KOPT-K1 (cell line): Measurements from ENCODE around the gene GFOD1.
A peak's percentile ranks its signal among the peaks of the same experiment; 100 is the strongest.

Source experiments
- H3K27ac ChIP-seq: fragments of 200-600 bp; sonication (generic); 2 replicates; pipeline ENCODE4 v1.5.1; 2016; ENCODE audit warnings: antibody characterized with exemption, mild to moderate bottlenecking, low read depth, low read length; ENCODE audit not compliant: poor library complexity, severe bottlenecking
- H3K36me3 ChIP-seq: fragments of 200-600 bp; sonication (generic); 2 replicates; pipeline ENCODE4 v1.5.1; 2017; ENCODE audit warnings: antibody characterized with exemption, mild to moderate bottlenecking, low read length, moderate library complexity; ENCODE audit not compliant: insufficient read depth
- H3K9me3 ChIP-seq: fragments of 200-600 bp; sonication (generic); 2 replicates; pipeline ENCODE4 v1.5.1; 2017; ENCODE audit warnings: antibody characterized with exemption, low read length, mild to moderate bottlenecking; ENCODE audit not compliant: insufficient read depth, poor library complexity, severe bottlenecking

Gene GFOD1

DNA sequence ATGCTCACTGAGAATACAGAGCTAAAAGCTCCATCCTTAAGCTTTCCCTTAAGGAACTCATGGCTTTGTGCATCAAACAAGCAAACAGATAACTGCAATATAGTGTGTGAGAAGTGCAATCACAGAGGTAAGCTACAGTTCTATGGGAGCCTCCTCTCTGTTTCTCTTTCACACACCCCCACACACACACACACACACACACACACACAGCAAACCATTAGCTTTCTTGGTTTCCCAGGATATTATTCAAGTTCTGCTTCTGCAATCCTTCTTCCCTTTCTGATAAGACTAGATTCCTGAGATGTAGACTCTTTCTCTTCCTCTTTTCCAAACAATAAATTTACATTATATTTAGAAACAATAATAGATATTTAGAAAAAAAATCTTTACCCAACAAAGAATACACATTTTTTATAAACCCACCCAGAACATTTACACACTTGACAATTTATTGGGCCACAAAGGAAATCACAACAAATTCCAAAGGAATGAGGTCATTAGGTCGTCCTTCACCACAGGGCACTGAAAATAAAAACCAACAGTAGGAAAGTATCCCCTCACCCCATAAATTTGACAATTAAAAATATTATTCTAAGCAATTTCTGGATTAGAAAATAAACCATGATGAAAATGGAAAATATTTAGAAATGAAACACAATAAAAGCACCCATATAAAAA lies 9.3 kb upstream of the GFOD1 start:
- Histone ChIP-seq H3K9me3 (no peaks in the 10 kb centered on the region), H3K36me3 (no peaks in the 10 kb centered on the region), H3K27ac (no peak overlapping the region)

GRCh38 chr6:13495818-13496217 lies 8.4 kb upstream of the GFOD1 start:
- Histone ChIP-seq H3K9me3 (no peaks in the 10 kb centered on the region), H3K36me3 (no peaks in the 10 kb centered on the region), H3K27ac (no peak overlapping the region)

DNA sequence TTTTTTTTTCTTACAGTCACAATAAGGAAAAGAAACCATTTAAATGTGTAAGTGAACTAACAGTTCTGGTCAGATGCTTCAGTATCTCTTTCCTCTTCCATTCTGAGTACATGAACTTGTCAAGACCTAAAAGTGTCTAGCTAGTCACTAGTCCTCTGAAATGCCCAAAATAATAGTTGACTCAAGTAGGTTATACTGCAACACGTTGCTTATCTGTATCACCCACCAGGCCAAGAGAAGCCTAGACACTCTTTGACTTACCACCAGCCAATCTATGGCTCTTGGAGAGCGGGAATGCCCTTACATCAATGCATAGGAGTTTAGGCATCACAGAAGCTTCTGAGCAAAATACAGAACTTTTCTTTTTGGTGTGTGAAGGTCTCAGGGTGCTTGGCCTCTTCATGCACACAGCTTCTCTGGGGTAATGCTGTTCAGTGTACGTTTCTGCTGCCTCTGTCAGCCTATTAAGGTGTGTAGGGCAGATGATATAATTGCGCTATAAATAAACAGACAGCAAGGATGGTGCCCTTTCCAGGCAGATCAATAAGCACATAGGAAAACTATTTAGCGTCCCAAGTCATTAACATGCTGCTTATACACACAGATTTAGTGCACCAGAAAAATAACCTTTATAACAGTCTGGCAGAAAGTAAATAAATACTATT lies 7.8 kb upstream of the GFOD1 start:
- Histone ChIP-seq H3K9me3 (no peaks in the 10 kb centered on the region), H3K27ac (no peak overlapping the region), H3K36me3 (no peaks in the 10 kb centered on the region)

GRCh38 chr6:13494137-13494536 lies 6.7 kb upstream of the GFOD1 start:
- Histone ChIP-seq H3K9me3 (no peaks in the 10 kb centered on the region), H3K27ac (no peak overlapping the region), H3K36me3 (no peaks in the 10 kb centered on the region)

DNA sequence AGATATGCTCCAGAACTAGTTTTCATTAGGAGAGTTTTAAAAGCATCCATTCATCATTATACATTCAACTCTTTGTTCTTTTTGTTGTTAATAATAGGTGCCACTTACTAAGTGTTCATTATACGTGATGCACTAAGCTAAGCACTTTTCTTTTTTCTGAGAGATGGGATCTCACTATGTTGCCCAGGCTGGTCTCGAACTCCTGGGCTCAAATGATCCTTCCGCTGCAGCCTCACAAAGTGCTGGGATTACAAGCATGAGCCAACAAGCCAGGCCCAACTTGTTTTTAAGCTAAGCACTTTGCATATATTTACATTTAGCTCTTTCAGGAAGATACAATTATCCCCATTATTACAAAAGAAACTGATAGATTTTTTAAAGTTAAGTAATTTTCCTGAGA lies 5.7 kb upstream of the GFOD1 start:
- H3K9me3 ChIP-seq: no peaks in the 10 kb centered on the region
- H3K27ac ChIP-seq: no peak overlapping the region
- no peaks in the 10 kb centered on the region for H3K36me3 ChIP-seq

DNA sequence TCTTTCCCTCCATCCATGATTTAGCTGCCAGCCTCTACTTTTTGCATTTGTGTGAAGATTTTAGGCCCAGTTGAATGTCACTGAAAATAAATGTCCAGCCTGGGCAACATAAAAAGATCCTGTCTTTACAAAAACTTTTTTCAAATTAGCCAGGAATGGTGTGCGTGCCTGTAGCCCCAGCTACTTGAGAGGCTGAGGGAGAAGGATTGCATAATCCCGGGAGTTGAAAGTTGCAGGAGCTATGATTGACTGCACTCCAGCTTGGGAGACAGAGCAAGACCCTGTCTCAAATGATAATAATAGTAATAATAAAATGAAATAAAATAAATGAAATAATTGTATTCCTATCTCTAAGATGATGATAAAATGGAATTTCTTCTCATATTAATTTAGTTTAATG lies 5.0 kb upstream of the GFOD1 start:
- H3K9me3 ChIP-seq: no peaks in the 10 kb centered on the region
- no peaks in the 10 kb centered on the region for H3K36me3 ChIP-seq

GRCh38 chr6:13491538-13491937 lies 4.1 kb upstream of the GFOD1 start:
- H3K27ac ChIP-seq: no peak overlapping the region
- H3K36me3 ChIP-seq: no peaks in the 10 kb centered on the region
- no peaks in the 10 kb centered on the region for H3K9me3 ChIP-seq

More for the DNA sequence above, 5.0 kb upstream of the GFOD1 start:
- H3K27ac ChIP-seq: no peak overlapping the region

DNA sequence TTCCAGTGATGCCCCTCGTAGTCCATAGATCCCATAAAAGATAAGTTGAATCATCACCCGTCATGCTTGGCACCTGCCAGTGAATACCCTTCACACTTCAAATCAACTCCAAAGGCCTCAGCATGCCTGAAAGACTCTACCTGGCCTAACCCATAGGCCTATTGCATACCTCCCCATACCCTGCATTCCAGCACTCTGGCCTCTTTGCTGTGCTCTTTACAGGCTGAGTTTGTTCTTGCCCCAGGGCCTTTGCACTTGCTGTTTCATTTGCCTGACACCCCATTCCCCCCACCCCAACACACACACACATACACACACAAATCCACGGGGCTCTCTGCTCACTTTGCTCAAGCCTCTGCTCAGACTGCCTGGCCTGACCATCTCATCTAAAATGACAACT lies 3.0 kb upstream of the GFOD1 start:
- Histone ChIP-seq H3K36me3 (no peaks in the 10 kb centered on the region), H3K27ac (no peak overlapping the region), H3K9me3 (no peaks in the 10 kb centered on the region)

DNA sequence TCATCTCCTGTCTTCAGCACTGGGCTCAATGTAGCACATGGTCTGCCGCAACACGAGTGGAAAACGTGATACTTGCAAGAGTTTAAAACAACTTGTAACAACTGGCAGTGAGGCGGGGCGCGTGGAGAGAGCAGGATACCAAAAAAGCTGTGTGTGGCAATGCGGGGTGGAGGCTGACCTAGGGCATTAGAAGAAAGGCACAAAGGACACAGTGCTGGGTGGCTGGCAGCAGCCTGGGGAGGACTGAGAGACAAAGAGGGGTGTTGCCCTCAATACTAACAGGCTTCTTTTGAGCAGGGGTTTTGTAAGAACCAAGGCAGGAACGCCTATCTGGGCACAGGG lies 1.5 kb upstream of the GFOD1 start:
- Histone ChIP-seq H3K36me3 (no peaks in the 10 kb centered on the region), H3K9me3 (no peaks in the 10 kb centered on the region), H3K27ac (no peak overlapping the region)

DNA sequence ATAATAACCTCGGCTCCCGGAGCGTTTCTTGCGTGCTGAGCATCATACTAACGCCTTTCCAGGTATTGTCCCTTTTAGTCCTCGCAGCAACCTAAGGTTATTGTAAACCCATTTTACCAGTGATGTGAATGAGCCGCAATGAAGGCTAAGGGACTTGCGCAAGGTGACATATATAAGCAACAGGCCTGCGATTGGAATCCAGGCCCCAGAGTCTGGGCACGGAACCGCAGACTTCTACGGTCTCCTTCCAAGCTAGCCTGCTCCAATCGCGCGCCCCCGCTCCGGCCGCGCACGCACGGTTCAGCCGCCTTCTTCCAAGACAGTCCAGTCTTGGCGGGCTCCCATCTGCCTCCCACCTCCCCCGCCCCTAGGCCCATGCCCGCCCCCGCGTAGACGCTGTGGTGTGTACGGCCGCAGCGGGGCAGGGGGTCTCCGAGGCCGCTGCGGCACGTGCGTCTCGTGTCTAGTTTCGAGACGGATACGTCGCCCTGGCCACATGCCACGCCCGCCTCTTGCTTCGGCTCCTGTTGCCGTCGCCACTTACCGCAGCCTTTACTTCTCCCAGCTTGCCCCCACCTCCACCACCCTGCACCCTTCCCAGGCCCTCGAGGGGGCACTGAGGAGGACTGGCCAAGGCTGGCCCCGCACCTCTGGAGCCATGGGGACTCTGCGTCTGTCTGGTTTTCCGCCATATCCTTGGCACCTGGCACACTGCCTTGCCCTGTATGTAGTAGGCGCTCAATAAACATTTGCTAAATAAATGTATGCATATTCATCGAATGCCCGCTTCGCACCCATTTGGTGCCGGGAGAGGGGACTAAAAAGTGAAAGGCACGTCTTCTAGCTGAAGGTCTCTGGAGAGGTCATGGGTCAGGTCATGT lies 855 bp upstream of the GFOD1 start:
- H3K9me3 ChIP-seq: no peaks in the 10 kb centered on the region
- no peaks in the 10 kb centered on the region for H3K36me3 ChIP-seq
- H3K27ac ChIP-seq: no peak overlapping the region

DNA sequence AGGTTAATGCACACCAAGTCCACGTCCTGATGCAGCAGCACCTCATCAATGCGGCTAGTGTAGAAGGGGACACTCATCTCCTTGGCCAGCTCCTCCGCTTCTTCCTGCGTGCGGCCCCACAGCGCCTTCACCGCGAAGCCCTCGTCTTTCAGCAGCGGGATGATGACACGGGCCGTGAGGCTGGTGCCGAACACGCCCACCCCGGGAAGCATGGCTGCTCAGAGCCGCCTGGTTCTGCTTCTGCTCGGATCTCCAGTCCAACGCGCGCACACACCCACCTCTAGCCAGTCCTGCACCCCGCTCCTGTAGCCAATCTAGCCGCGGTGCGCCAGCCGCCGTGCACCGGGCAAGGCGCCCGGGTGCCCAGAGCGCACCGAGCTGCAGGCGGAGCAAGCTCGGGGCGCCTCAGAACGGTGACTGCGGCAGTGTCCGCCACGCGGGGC lies 700 bp downstream of the GFOD1 start:
- Histone ChIP-seq H3K36me3 (no peaks in the 10 kb centered on the region), H3K9me3 (no peaks in the 10 kb centered on the region), H3K27ac (peak overlapping the region; percentile 32)

- Histone ChIP-seq H3K36me3 (no peaks in the 10 kb centered on the region), H3K27ac (peak overlapping the region; percentile 32), H3K9me3 (no peaks in the 10 kb centered on the region)
These were observed 1.4 kb downstream of the GFOD1 start for GRCh38 chr6:13485923-13486562.

DNA sequence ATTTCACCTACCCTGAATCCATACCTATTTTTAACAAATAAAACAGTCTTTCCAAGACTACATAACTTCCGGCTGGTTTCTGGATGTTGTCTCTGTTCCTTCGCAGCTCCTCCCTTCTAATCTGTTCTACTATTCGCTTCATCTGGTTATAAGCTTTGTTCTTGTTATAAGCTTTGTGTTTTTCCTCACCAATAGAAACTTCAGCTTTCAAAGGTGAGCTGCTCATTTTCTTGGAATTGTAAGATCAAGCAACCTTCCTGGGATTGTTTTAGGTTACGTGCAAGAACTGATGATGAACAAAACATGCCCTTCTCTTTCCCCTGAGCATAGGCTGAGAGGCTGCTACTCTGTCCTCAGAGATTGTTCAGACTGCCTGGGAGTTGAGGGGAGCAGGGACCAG lies 2.1 kb downstream of the GFOD1 start:
- no peak overlapping the region for H3K27ac ChIP-seq
- no peaks in the 10 kb centered on the region for H3K36me3 ChIP-seq
- H3K9me3 ChIP-seq: no peaks in the 10 kb centered on the region

- Histone ChIP-seq H3K36me3 (no peaks in the 10 kb centered on the region), H3K27ac (peak overlapping the region; percentile 41), H3K9me3 (no peaks in the 10 kb centered on the region)
These were observed 2.6 kb downstream of the GFOD1 start for GRCh38 chr6:13484827-13485226.

- H3K9me3 ChIP-seq: no peaks in the 10 kb centered on the region
- peak overlapping the region; percentile 41 for H3K27ac ChIP-seq
- no peaks in the 10 kb centered on the region for H3K36me3 ChIP-seq
These were observed 3.2 kb downstream of the GFOD1 start for GRCh38 chr6:13484138-13484708.
